H9 (cell line): ENCODE measurements around the gene TANK. TPM values are rescaled to one million over a fixed set of nuclear protein-coding genes. Genes with fewer than 3 reads are reported as not detected.

Experiments used
- DNase-seq: peaks from one replicate; pipeline ENCODE4 v3.0.0-alpha.2; 2017
- H2AFZ ChIP-seq: one replicate; pipeline ENCODE4 v1.6.1; 2013; ENCODE audit warnings: mild to moderate bottlenecking, low read length, control low read depth, moderate library complexity
- H2AK5ac ChIP-seq: 2 replicates; pipeline ENCODE4 v1.6.1; 2013; ENCODE audit warnings: low read length, control low read depth, mixed read lengths; ENCODE audit not compliant: insufficient read length
- H2BK120ac ChIP-seq: one replicate; pipeline ENCODE4 v1.6.1; 2013; ENCODE audit warnings: low read depth, mild to moderate bottlenecking, low read length, control low read depth, inconsistent platforms; ENCODE audit not compliant: poor library complexity, severe bottlenecking
- H2BK12ac ChIP-seq: 2 replicates; pipeline ENCODE4 v1.6.1; 2013; ENCODE audit warnings: low read length, control low read depth, mixed read lengths, low read depth; ENCODE audit not compliant: insufficient read length
- H2BK15ac ChIP-seq: 2 replicates; pipeline ENCODE4 v1.6.1; 2013; ENCODE audit warnings: low read depth, low read length, control low read depth
- H2BK20ac ChIP-seq: one replicate; pipeline ENCODE4 v1.6.1; 2013; ENCODE audit warnings: low read depth, mild to moderate bottlenecking, low read length, control low read depth, inconsistent platforms; ENCODE audit not compliant: poor library complexity, severe bottlenecking
- H2BK5ac ChIP-seq: 2 replicates; pipeline ENCODE4 v1.6.1; 2013; ENCODE audit warnings: low read length, control low read depth, mixed read lengths; ENCODE audit not compliant: insufficient read length
- H3K14ac ChIP-seq: 2 replicates; pipeline ENCODE4 v1.6.1; 2013; ENCODE audit warnings: low read length, control low read depth; ENCODE audit not compliant: insufficient read depth
- H3K18ac ChIP-seq: 2 replicates; pipeline ENCODE4 v1.6.1; 2013; ENCODE audit warnings: low read depth, mild to moderate bottlenecking, mixed read lengths, low read length, control low read depth; ENCODE audit not compliant: insufficient read length
- H3K23ac ChIP-seq: 2 replicates; pipeline ENCODE4 v1.6.1; 2013; ENCODE audit warnings: low read length, control low read depth, mixed read lengths, low read depth; ENCODE audit not compliant: insufficient read length
- H3K23me2 ChIP-seq: 2 replicates; pipeline ENCODE4 v1.6.1; 2013; ENCODE audit warnings: low read depth, mild to moderate bottlenecking, mixed read lengths, low read length, control low read depth; ENCODE audit not compliant: insufficient read length, poor library complexity, severe bottlenecking
- H3K27ac ChIP-seq: 2 replicates; pipeline ENCODE4 v1.5.1; 2013; ENCODE audit warnings: low read length, control low read depth, mixed read lengths, low read depth; ENCODE audit not compliant: insufficient read length
- H3K27me3 ChIP-seq: 2 replicates; pipeline ENCODE4 v1.6.1; 2013; ENCODE audit warnings: low read length, control low read depth, inconsistent platforms; ENCODE audit not compliant: insufficient read depth
- H3K4ac ChIP-seq: 2 replicates; pipeline ENCODE4 v1.6.1; 2013; ENCODE audit warnings: low read depth, mild to moderate bottlenecking, control low read depth, inconsistent platforms, low read length, moderate library complexity
- H3K4me1 ChIP-seq: 2 replicates; pipeline ENCODE4 v1.6.1; 2013; ENCODE audit warnings: low read length, control low read depth, inconsistent platforms; ENCODE audit not compliant: insufficient read depth
- H3K4me2 ChIP-seq: 2 replicates; pipeline ENCODE4 v1.6.1; 2013; ENCODE audit warnings: low read length, control low read depth, mixed read lengths; ENCODE audit not compliant: insufficient read length, insufficient read depth
- H3K56ac ChIP-seq: 2 replicates; pipeline ENCODE4 v1.6.1; 2013; ENCODE audit warnings: low read depth, mild to moderate bottlenecking, mixed read lengths, low read length, control low read depth; ENCODE audit not compliant: insufficient read length
- H3K79me1 ChIP-seq: 2 replicates; pipeline ENCODE4 v1.6.1; 2013; ENCODE audit warnings: low read depth, mild to moderate bottlenecking, moderate library complexity, low read length, control low read depth, inconsistent platforms; ENCODE audit not compliant: insufficient read depth, poor library complexity, severe bottlenecking
- H3K79me2 ChIP-seq: 2 replicates; pipeline ENCODE4 v1.6.1; 2013; ENCODE audit warnings: low read length, control low read depth, inconsistent platforms; ENCODE audit not compliant: insufficient read depth
- H3K9ac ChIP-seq: 2 replicates; pipeline ENCODE4 v1.6.1; 2013; ENCODE audit warnings: low read length, control low read depth, mixed read lengths; ENCODE audit not compliant: insufficient read length; ENCODE audit errors: extremely low read depth
- H3K9me3 ChIP-seq: one replicate; pipeline ENCODE4 v1.6.1; 2013; ENCODE audit warnings: low read depth, low read length, inconsistent platforms; ENCODE audit not compliant: control insufficient read depth
- H3T11ph ChIP-seq: one replicate; pipeline ENCODE4 v1.6.1; 2013; ENCODE audit warnings: mild to moderate bottlenecking, low read length, control low read depth, inconsistent platforms
- H4K20me1 ChIP-seq: one replicate; pipeline ENCODE4 v1.6.1; 2013; ENCODE audit not compliant: control insufficient read depth, insufficient read length, insufficient read depth
- H4K5ac ChIP-seq: 2 replicates; pipeline ENCODE4 v1.6.1; 2013; ENCODE audit warnings: low read depth, mild to moderate bottlenecking, mixed read lengths, low read length, control low read depth; ENCODE audit not compliant: insufficient read length
- H4K8ac ChIP-seq: replicated peaks from 2 replicates; pipeline ENCODE4 v1.6.1; 2013; ENCODE audit warnings: low read length, control low read depth, mixed read lengths, low read depth; ENCODE audit not compliant: insufficient read length
- H4K91ac ChIP-seq: 2 replicates; pipeline ENCODE4 v1.6.1; 2013; ENCODE audit warnings: low read depth, mild to moderate bottlenecking, moderate library complexity, mixed read lengths, low read length, control low read depth; ENCODE audit not compliant: insufficient read length
- H3K27ac Mint-ChIP-seq, 3 experiments: 2 replicates in 2 of 3; 3 replicates in 1 of 3; pipeline ENCODE4 v1.8.0; 2020 to 2021; ENCODE audit warnings: mixed read lengths in 3 of 3, mild to moderate bottlenecking in 1 of 3, moderate library complexity in 1 of 3
- H3K27me3 Mint-ChIP-seq: 2 replicates; pipeline ENCODE4 v1.8.0; 2021; ENCODE audit warnings: low read depth, mild to moderate bottlenecking, moderate library complexity, mixed read lengths
- H3K36me3 Mint-ChIP-seq, 3 experiments: 2 replicates in 2 of 3; 3 replicates in 1 of 3; pipeline ENCODE4 v1.8.0; 2020 to 2021; ENCODE audit warnings: low read depth in 3 of 3, mixed read lengths in 3 of 3; ENCODE audit not compliant: insufficient read depth in 1 of 3
- H3K4me1 Mint-ChIP-seq, 2 experiments: 2 replicates each; pipeline ENCODE4 v1.8.0; 2020; ENCODE audit warnings: mixed read lengths in 2 of 2
- H3K4me3 Mint-ChIP-seq, 2 experiments: 2 replicates in 1 of 2; 3 replicates in 1 of 2; pipeline ENCODE4 v1.8.0; 2020 to 2021; ENCODE audit warnings: mild to moderate bottlenecking in 2 of 2, mixed read lengths in 2 of 2, moderate library complexity in 1 of 2
- H3K9me3 Mint-ChIP-seq, 2 experiments: 2 replicates in 1 of 2; 3 replicates in 1 of 2; pipeline ENCODE4 v1.8.0; 2020; ENCODE audit warnings: mild to moderate bottlenecking in 2 of 2, mixed read lengths in 2 of 2, moderate library complexity in 1 of 2
- total RNA-seq: library from RNA; stranded (reverse); gene quantifications from 2 replicates; pipeline ENCODE4 v1.2.1, GENCODE V29; 2021
- TF ChIP-seq, protein P1 (sequence below): fragments of 200-600 bp; sonication (generic); conservative IDR thresholded peaks from 3 replicates; pipeline ENCODE4 v1.8.0; 2021; ENCODE audit warnings: antibody characterized with exemption, mild to moderate bottlenecking

TANK gene
- total RNA-seq, 1 experiment from 2014 or later, result 23.9 TPM

- H3K14ac ChIP-seq, result no peak overlapping the region
- Mint-ChIP-seq H3K27ac (no peak overlapping the region), H3K9me3 (peaks cover 38 to 43% of the 10 kb centered on the region in 2 experiments), H3K4me1 (no peaks in the 10 kb centered on the region), H3K36me3 (peaks cover 2 to 41% (median 24%) of the 10 kb centered on the region in 3 experiments; a peak in 6 of 7 replicates), H3K4me3 (no peak overlapping the region), H3K27me3 (no peaks in the 10 kb centered on the region; the same call in none of the 2 replicates)
- H2AFZ ChIP-seq, result no peak overlapping the region
- no peak overlapping the region for H4K91ac ChIP-seq
- H3T11ph ChIP-seq, result no peak overlapping the region
- no peak overlapping the region for H3K27ac ChIP-seq
- H3K9me3 ChIP-seq, result no peaks in the 10 kb centered on the region
- H3K27me3 ChIP-seq, result no peaks in the 10 kb centered on the region
- no peak overlapping the region for H2BK120ac ChIP-seq
- H3K56ac ChIP-seq, result no peak overlapping the region
- TF ChIP-seq, protein P1, sequence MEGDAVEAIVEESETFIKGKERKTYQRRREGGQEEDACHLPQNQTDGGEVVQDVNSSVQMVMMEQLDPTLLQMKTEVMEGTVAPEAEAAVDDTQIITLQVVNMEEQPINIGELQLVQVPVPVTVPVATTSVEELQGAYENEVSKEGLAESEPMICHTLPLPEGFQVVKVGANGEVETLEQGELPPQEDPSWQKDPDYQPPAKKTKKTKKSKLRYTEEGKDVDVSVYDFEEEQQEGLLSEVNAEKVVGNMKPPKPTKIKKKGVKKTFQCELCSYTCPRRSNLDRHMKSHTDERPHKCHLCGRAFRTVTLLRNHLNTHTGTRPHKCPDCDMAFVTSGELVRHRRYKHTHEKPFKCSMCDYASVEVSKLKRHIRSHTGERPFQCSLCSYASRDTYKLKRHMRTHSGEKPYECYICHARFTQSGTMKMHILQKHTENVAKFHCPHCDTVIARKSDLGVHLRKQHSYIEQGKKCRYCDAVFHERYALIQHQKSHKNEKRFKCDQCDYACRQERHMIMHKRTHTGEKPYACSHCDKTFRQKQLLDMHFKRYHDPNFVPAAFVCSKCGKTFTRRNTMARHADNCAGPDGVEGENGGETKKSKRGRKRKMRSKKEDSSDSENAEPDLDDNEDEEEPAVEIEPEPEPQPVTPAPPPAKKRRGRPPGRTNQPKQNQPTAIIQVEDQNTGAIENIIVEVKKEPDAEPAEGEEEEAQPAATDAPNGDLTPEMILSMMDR, result no peak
- H4K20me1 ChIP-seq, result no peaks in the 10 kb centered on the region
- no peak for DNase-seq
- no peak overlapping the region for H2BK15ac ChIP-seq
- H2AK5ac ChIP-seq, result no peak overlapping the region
- H3K79me1 ChIP-seq, result no peaks in the 10 kb centered on the region
- H4K8ac ChIP-seq, result no peak overlapping the region
- no peak overlapping the region for H4K5ac ChIP-seq
- H3K4me1 ChIP-seq, result no peaks in the 10 kb centered on the region
- no peak overlapping the region for H3K23ac ChIP-seq
- H2BK12ac ChIP-seq, result no peak overlapping the region
- H3K4me2 ChIP-seq, result no peak overlapping the region
- no peak overlapping the region for H2BK20ac ChIP-seq
- H2BK5ac ChIP-seq, result no peak overlapping the region
- no peaks in the 10 kb centered on the region for H3K23me2 ChIP-seq
- no peak overlapping the region for H3K9ac ChIP-seq
- H3K4ac ChIP-seq, result no peak overlapping the region
- H3K79me2 ChIP-seq, result no peaks in the 10 kb centered on the region
- H3K18ac ChIP-seq, result no peak overlapping the region
Measured at GRCh38 chr2:161152302-161152701, 7.9 kb upstream of the TANK start.
